Activated naive CD8-positive, alpha-beta T cell treated with anti-CD3 and anti-CD28 coated beads, Interleukin-2, amount 10 ng/mL, durations not matched to agents 7 days and 5 days (primary cell): ENCODE measurements around the gene MYB. TPM values are rescaled to one million over a fixed set of nuclear protein-coding genes. Genes with fewer than 3 reads are reported as not detected.
A peak's percentile ranks its signal among the peaks of the same experiment; 100 is the strongest.
"Not testable (repeated sequence)": the region's sequence is repeated elsewhere in the genome, so short reads cannot be mapped to it uniquely, and the experiment has no call there.

Experiments used
- ATAC-seq: fragments of 150-1000 bp; cut with Tn5 transposase; one replicate; pipeline ENCODE4 v1.10.0; 2021; ENCODE audit warnings: low read depth, moderate library complexity
- POLR2A ChIA-PET: fragments of 350-600 bp; sonication (Branson Sonifier 250); formaldehyde crosslinking; loops from one replicate; lab custom pipeline; 2021; ENCODE audit warnings: antibody characterized with exemption; lab: Charles Lee
- DNase-seq: peaks from one replicate; pipeline ENCODE4 v3.0.0; 2021
- H3K27ac Mint-ChIP-seq: one replicate; pipeline ENCODE4 v1.8.0; 2022; ENCODE audit warnings: mild to moderate bottlenecking, mixed read lengths
- H3K27me3 Mint-ChIP-seq: one replicate; pipeline ENCODE4 v1.8.0; 2022; ENCODE audit warnings: mild to moderate bottlenecking, moderate library complexity, mixed read lengths
- H3K36me3 Mint-ChIP-seq: one replicate; pipeline ENCODE4 v1.8.0; 2021; ENCODE audit warnings: mild to moderate bottlenecking, mixed read lengths
- H3K4me1 Mint-ChIP-seq: one replicate; pipeline ENCODE4 v1.8.0; 2021; ENCODE audit warnings: mixed read lengths
- H3K4me3 Mint-ChIP-seq: one replicate; pipeline ENCODE4 v1.8.0; 2022; ENCODE audit warnings: mild to moderate bottlenecking, moderate library complexity, mixed read lengths
- H3K9me3 Mint-ChIP-seq: one replicate; pipeline ENCODE4 v1.8.0; 2021; ENCODE audit warnings: mixed read lengths
- total RNA-seq, 2 experiments: library from RNA; stranded (reverse); gene quantifications; one replicate each; pipeline ENCODE4 v1.2.3, GENCODE V29; 2021

The MYB gene
- total RNA-seq, 2 experiments from 2014 or later = 8.4 to 8.8 TPM

- POLR2A ChIA-PET = no interaction called here
- no peaks in the 10 kb centered on the region for H3K9me3 Mint-ChIP-seq
Observed at GRCh38 chr6:135235716-135236115, 54.6 kb downstream of the MYB start.

GRCh38 chr6:135236319-135236718, 55.2 kb downstream of the MYB start:
- H3K27ac Mint-ChIP-seq = no peak overlapping the region
- no peaks in the 10 kb centered on the region for H3K27me3 Mint-ChIP-seq

More at GRCh38 chr6:135235716-135236115, 54.6 kb downstream of the MYB start:
- Mint-ChIP-seq H3K4me1 (peaks cover 19% of the 10 kb centered on the region), H3K27ac (no peak overlapping the region), H3K36me3 (no peaks in the 10 kb centered on the region), H3K27me3 (no peaks in the 10 kb centered on the region), H3K4me3 (no peak overlapping the region)
- ATAC-seq (no peak), DNase-seq (no peak)

DNA sequence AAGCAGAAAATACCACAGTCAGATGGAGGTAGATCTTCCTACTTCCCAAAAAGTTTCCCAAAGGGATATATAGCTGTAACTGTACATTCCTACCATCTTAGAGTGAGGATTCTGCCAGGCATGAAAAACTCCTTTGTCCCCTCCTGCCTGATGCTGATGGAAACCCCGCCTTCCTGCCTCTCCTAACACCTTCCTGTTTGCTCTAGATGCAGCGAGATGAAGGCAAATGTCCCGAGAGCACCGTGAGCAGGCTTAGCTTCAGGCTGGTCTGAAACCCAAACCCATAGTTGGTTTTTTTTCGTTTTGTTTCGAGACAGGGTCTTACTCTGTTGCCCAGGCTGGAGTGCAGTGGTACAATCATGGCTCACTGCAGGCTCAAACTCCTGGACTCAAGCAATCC, 55.6 kb downstream of the MYB start:
- H3K4me3 Mint-ChIP-seq = no peak overlapping the region
- no peak overlapping the region for H3K27ac Mint-ChIP-seq
- H3K9me3 Mint-ChIP-seq = no peaks in the 10 kb centered on the region
- H3K36me3 Mint-ChIP-seq = no peaks in the 10 kb centered on the region
- ATAC-seq (peak; percentile 52), DNase-seq (no peak)
- POLR2A ChIA-PET = no interaction called here
- peaks cover 15% of the 10 kb centered on the region for H3K4me1 Mint-ChIP-seq
- H3K27me3 Mint-ChIP-seq = no peaks in the 10 kb centered on the region

More at GRCh38 chr6:135236319-135236718, 55.2 kb downstream of the MYB start:
- Mint-ChIP-seq H3K4me1 (peaks cover 17% of the 10 kb centered on the region), H3K9me3 (no peaks in the 10 kb centered on the region), H3K4me3 (no peak overlapping the region), H3K36me3 (no peaks in the 10 kb centered on the region)
- ATAC-seq = no peak
- DNase-seq = no peak
- POLR2A ChIA-PET = no interaction called here

DNA sequence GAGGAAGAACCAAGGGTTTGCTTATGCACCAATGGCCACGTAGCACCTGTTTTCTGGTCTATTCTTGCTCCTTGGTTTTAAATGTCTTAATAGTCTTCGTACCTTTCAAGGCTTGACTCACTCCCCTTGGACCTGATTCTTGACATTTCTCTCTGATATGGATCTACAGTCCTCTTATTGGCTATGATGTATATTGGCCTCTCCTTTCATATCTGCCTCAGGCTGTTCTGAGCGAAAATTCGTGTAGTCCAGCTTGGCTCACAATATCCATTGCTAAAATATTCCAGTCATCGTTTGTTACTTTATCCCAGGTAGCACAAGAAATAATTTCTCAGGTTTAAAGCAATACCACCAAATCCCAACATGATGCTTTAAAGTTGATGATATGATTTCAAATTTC, 59.6 kb downstream of the MYB start:
- no peak overlapping the region for H3K27ac Mint-ChIP-seq
- DNase-seq (no peak), ATAC-seq (no peak)
- POLR2A ChIA-PET = no interaction called here
- peaks cover 2% of the 10 kb centered on the region for H3K27me3 Mint-ChIP-seq
- no peak overlapping the region for H3K4me3 Mint-ChIP-seq
- H3K9me3 Mint-ChIP-seq = no peaks in the 10 kb centered on the region
- no peaks in the 10 kb centered on the region for H3K36me3 Mint-ChIP-seq
- peaks cover 7% of the 10 kb centered on the region for H3K4me1 Mint-ChIP-seq

GRCh38 chr6:135243871-135244796, 63.0 kb downstream of the MYB start:
- ATAC-seq (no peak), DNase-seq (no peak)
- Mint-ChIP-seq H3K36me3 (no peaks in the 10 kb centered on the region), H3K27me3 (peaks cover 2% of the 10 kb centered on the region), H3K4me3 (no peak overlapping the region), H3K9me3 (no peaks in the 10 kb centered on the region), H3K27ac (no peak overlapping the region), H3K4me1 (no peaks in the 10 kb centered on the region)
- POLR2A ChIA-PET = interaction anchor here (0.6 kb wide), 1 partner anchor 21 kb away, joined by 3 read pairs; no protein-coding TSS in a partner anchor

GRCh38 chr6:135244805-135245204, 63.7 kb downstream of the MYB start:
- Mint-ChIP-seq H3K4me1 (no peaks in the 10 kb centered on the region), H3K27ac (no peak overlapping the region), H3K9me3 (no peaks in the 10 kb centered on the region), H3K36me3 (no peaks in the 10 kb centered on the region), H3K27me3 (peaks cover 2% of the 10 kb centered on the region), H3K4me3 (no peak overlapping the region)
- DNase-seq (no peak), ATAC-seq (no peak)
- POLR2A ChIA-PET = interaction anchor here (0.6 kb wide), 1 partner anchor 20 kb away, joined by 3 read pairs; no protein-coding TSS in a partner anchor

DNA sequence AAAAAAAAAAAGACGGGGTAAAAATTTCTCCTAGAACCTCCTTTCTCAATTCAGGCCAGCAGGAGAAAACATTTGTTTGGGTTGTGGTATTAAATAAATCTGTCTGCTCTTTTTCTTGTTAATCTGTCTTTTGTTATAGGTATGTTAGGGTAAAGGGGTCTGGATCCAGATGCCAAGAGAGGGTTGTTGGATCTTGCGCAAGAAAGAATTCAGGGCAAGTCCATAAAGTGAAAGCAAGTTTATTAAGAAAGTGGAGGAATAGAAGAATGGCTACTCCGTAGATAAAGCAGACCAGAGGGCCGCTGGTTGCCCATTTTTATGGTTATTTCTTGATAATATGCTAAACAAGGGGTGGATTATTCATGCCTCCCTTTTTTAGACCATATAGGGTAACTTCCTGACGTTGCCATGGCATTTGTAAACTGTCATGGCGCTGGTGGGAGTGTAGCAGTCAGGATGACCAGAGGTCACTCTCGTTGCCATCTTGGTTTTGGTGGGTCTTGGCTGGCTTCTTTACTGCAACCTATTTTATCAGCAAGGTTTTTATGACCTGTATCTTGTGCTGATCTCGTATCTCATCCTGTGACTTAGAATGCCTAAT, 65.4 kb downstream of the MYB start:
- not testable (repeated sequence) for ATAC-seq, H3K36me3 Mint-ChIP-seq

GRCh38 chr6:135250234-135250633, 69.1 kb downstream of the MYB start:
- no peak overlapping the region for H3K27ac Mint-ChIP-seq
- H3K36me3 Mint-ChIP-seq = no peaks in the 10 kb centered on the region
- H3K9me3 Mint-ChIP-seq = no peaks in the 10 kb centered on the region
- ATAC-seq = no peak
- no peaks in the 10 kb centered on the region for H3K4me1 Mint-ChIP-seq
- POLR2A ChIA-PET = no interaction called here
- no peak for DNase-seq
- H3K4me3 Mint-ChIP-seq = no peak overlapping the region
- no peaks in the 10 kb centered on the region for H3K27me3 Mint-ChIP-seq

More for the DNA sequence above, 65.4 kb downstream of the MYB start:
- H3K4me3 Mint-ChIP-seq, DNase-seq, H3K27ac Mint-ChIP-seq, POLR2A ChIA-PET, H3K9me3 Mint-ChIP-seq, H3K27me3 Mint-ChIP-seq, H3K4me1 Mint-ChIP-seq: not testable (repeated sequence)

DNA sequence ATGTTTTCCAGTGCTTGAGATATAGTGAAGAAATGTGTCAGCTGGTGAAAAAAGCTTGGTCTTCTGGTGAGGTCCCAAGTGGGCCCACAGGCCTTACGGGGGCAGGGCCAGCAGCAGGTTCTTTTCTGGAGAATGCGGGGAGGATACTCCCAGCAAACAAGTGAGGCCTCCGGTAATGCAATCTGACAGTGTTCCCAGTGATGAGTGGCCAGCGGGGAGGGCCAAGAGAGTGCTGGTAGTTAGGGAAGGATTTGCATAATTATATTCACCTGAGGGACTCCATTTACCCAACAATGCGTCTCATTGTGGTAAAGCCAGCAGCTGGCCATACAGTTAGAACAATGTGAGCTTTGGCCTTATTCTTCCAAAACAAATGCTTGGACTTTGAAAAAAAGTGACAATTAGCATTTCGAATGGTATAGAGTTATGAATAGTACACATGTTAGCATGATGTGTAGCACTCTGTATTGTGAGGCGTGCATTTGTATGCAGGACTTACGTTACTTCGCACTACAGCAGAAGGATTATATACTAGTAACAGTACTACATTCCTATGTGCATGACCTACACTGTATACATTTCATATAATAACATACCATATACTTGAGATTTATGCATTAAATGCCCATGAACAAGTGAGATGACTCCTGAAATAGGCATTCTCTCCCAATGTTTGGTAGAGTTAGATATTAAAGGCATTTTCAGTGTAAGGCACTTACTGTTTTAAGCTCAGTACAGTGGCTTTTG, 69.8 kb downstream of the MYB start:
- ATAC-seq = no peak
- no peak overlapping the region for H3K27ac Mint-ChIP-seq
- no peaks in the 10 kb centered on the region for H3K4me1 Mint-ChIP-seq
- no peaks in the 10 kb centered on the region for H3K36me3 Mint-ChIP-seq
- H3K9me3 Mint-ChIP-seq = no peaks in the 10 kb centered on the region
- POLR2A ChIA-PET = no interaction called here
- H3K4me3 Mint-ChIP-seq = no peak overlapping the region
- DNase-seq = no peak
- no peaks in the 10 kb centered on the region for H3K27me3 Mint-ChIP-seq

GRCh38 chr6:135251498-135252441, 70.7 kb downstream of the MYB start:
- POLR2A ChIA-PET = no interaction called here
- H3K36me3 Mint-ChIP-seq = no peaks in the 10 kb centered on the region
- no peaks in the 10 kb centered on the region for H3K4me1 Mint-ChIP-seq
- no peaks in the 10 kb centered on the region for H3K9me3 Mint-ChIP-seq
- DNase-seq (no peak), ATAC-seq (no peak)
- H3K27ac Mint-ChIP-seq = no peak overlapping the region
- H3K27me3 Mint-ChIP-seq = no peaks in the 10 kb centered on the region
- no peak overlapping the region for H3K4me3 Mint-ChIP-seq

DNA sequence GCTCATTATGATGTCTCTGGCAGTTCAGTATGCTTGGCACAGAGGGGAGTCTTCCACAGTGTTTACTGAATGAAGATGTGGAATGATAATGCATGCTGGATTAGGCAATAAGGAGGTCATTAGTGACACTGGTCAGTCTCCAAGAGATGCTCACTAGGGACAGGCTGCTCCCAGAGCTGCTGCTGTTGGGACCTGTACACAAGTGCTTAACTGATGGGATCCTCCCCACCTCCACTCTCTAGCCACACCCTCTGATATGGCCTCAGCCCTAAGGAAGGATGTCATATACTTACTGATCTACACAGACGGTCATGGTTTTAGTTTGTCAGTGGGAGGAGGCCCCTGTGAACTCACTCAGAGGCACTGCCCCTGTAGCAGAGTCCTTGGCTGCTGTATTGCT, 73.4 kb downstream of the MYB start:
- ATAC-seq = no peak
- Mint-ChIP-seq H3K36me3 (no peaks in the 10 kb centered on the region), H3K9me3 (no peaks in the 10 kb centered on the region), H3K27ac (no peak overlapping the region), H3K4me1 (no peaks in the 10 kb centered on the region), H3K4me3 (no peak overlapping the region), H3K27me3 (no peaks in the 10 kb centered on the region)
- no peak for DNase-seq
- POLR2A ChIA-PET = no interaction called here

DNA sequence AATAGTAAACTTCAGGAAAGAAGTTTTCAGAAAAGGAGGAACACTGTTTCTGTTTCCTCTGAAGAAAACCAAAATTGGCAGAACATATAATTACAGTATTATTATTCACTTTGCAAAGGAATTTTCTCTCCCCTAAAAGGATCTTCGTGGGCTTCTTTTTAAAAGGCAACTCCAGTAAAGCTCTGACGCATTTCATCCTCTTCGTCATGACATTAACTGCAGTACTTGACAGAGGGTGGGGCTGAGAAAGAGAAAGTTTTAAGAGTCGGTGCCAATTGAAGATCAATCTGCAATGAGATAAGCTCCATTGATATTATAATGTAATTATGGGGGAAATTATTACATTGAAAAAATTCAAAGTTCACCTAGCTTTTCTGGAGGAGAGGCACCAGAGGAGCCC, 75.8 kb downstream of the MYB start:
- no peaks in the 10 kb centered on the region for H3K9me3 Mint-ChIP-seq
- H3K4me3 Mint-ChIP-seq = no peak overlapping the region
- no peaks in the 10 kb centered on the region for H3K27me3 Mint-ChIP-seq
- no peaks in the 10 kb centered on the region for H3K36me3 Mint-ChIP-seq
- no peak overlapping the region for H3K27ac Mint-ChIP-seq
- ATAC-seq = no peak
- H3K4me1 Mint-ChIP-seq = no peaks in the 10 kb centered on the region
- DNase-seq = no peak
- POLR2A ChIA-PET = no interaction called here
